Stomach smooth muscle (tissue), 2 donors: ENCODE data around the gene OR51V1.
"Not testable (repeated sequence)": the region's sequence is repeated elsewhere in the genome, so short reads cannot be mapped to it uniquely, and the experiment has no call there.

Source experiments
- H3K27ac ChIP-seq: one replicate; pipeline ENCODE4 v1.7.0; 2013; ENCODE audit warnings: mild to moderate bottlenecking, low read length, inconsistent platforms
- H3K27me3 ChIP-seq, 2 donors: one replicate each; pipeline ENCODE4 v1.7.0; 2013; ENCODE audit warnings: low read length in 2 of 2; ENCODE audit not compliant: insufficient read depth in 2 of 2, control insufficient read depth in 1 of 2
- H3K36me3 ChIP-seq, 2 donors: one replicate each; pipeline ENCODE4 v1.7.0; 2013; ENCODE audit warnings: low read length in 2 of 2; ENCODE audit not compliant: control insufficient read depth in 2 of 2, insufficient read depth in 2 of 2
- H3K4me1 ChIP-seq: one replicate; pipeline ENCODE4 v1.7.0; 2013; ENCODE audit warnings: low read length; ENCODE audit not compliant: control insufficient read depth, insufficient read depth
- H3K4me3 ChIP-seq, 2 donors: one replicate each; pipeline ENCODE4 v1.7.0; 2013; ENCODE audit warnings: low read length in 2 of 2
- H3K9ac ChIP-seq, 2 donors: one replicate each; pipeline ENCODE4 v1.7.0; 2013; ENCODE audit warnings: low read length in 2 of 2, mild to moderate bottlenecking in 1 of 2
- H3K9me3 ChIP-seq, 2 donors: one replicate each; pipeline ENCODE4 v1.7.0; 2013; ENCODE audit warnings: low read length in 2 of 2; ENCODE audit not compliant: control insufficient read depth in 2 of 2
- donor health status: healthy.
- donor health status: Pancreatic carcinoma.

The OR51V1 gene

DNA sequence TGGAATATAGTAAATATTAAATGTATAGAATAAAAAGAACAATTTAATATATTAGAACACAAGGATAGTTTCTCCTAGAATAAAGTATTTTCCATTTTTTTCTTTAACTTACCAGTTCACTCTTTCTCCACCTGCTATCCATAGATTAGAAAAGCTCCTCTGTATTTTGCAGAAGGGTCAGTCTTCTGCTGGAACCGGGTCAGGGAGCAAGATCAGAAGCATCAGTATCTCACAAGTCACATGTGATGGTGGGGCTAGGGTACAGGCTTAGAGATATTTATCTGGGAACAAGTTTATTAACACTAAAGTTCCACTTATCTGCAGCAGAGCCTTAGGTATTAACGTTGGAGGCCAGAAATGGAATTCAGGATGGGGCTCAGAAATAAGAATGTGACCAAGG is 28.6 kb downstream of the OR51V1 start:
- H3K4me3 ChIP-seq, result no peak overlapping the region
- H3K9me3 ChIP-seq, result no peaks in the 10 kb centered on the region
- H3K27ac ChIP-seq, result no peak overlapping the region
- H3K36me3 ChIP-seq, result no peaks in the 10 kb centered on the region
- no peaks in the 10 kb centered on the region for H3K4me1 ChIP-seq
- H3K9ac ChIP-seq, result no peak overlapping the region
- no peaks in the 10 kb centered on the region for H3K27me3 ChIP-seq

DNA sequence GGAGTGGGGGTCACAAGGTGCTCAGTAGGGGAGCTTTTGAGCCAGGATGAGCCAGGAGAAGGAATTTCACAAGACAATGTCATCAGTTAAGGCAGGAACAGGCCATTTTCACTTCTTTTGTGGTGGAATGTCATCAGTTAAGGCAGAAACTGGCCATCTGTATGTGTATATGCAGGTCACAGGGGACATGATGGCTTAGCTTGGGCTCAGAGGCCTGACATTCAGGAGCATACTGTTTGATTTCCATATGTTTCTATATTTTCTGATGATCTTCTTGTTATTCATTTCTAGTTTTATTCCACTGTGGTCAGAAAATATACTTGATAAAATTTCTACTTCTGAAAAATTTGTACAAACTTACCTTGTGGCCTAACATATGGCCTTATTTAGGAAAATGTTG is 34.6 kb downstream of the OR51V1 start:
- H3K9me3 ChIP-seq, H3K9ac ChIP-seq, H3K4me1 ChIP-seq, H3K27me3 ChIP-seq, H3K36me3 ChIP-seq, H3K27ac ChIP-seq, H3K4me3 ChIP-seq: not testable (repeated sequence)

DNA sequence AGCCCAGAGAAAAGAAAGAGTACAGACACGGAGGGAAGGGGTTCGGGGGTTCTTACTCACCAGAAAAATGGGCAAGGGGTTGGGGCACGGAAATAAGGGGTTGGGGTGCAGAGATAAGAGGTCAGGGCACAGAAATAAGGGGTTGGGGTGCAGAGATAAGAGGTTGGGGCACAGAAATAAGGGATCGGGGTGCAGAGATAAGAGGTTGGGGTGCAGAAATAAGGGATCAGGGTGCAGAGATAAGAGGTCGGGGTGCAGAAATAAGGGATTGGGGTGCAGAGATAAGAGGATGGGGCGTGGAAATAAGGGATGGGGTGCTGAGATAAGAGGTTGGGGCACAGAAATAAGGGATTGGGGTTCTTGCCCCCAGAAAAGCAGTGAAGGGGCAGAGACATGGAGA is 35.7 kb downstream of the OR51V1 start:
- not testable (repeated sequence) for H3K9ac ChIP-seq, H3K36me3 ChIP-seq, H3K9me3 ChIP-seq, H3K27ac ChIP-seq, H3K27me3 ChIP-seq, H3K4me1 ChIP-seq, H3K4me3 ChIP-seq

DNA sequence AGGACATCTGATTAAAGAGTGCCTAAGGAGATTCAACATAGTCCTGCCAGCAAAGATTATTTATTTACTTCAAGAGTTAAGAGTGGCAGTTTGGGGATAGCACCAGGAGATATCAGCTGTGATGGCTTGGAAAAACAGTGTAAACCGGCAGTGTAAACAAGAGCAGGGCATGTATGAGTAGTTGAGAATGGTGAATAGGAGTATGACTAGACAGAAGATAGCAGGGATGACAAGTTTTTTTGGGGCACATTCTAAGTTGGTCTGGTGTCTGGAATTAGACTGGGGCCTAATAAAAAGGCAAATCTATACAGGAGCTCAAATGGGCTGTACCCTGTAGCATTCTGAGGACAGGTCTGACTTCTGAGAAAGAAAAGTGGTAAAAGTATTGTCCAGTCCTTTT is 39.4 kb downstream of the OR51V1 start:
- H3K4me3 ChIP-seq, H3K9ac ChIP-seq, H3K27me3 ChIP-seq: not testable (repeated sequence)

DNA sequence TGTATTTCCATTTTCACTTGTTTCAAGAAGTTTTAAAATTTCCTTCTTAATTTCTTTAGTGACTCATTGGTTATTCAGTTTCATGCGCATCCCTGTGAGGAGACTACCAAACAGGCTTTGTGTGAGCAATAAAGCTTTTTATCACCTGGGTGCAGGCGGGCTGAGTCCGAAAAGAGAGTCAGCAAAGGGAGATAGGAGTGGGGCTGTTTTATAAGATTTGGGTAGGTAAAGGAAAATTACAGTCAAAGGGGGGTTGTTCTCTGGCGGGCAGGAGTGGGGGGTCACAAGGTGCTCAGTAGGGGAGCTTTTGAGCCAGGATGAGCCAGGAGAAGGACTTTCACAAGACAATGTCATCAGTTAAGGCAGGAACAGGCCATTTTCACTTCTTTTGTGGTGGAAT is 40.3 kb downstream of the OR51V1 start:
- H3K9me3 ChIP-seq, H3K27me3 ChIP-seq, H3K27ac ChIP-seq, H3K9ac ChIP-seq, H3K4me1 ChIP-seq, H3K4me3 ChIP-seq, H3K36me3 ChIP-seq: not testable (repeated sequence)

More for the DNA sequence above, 39.4 kb downstream of the OR51V1 start:
- H3K27ac ChIP-seq, H3K36me3 ChIP-seq, H3K9me3 ChIP-seq, H3K4me1 ChIP-seq: not testable (repeated sequence)

DNA sequence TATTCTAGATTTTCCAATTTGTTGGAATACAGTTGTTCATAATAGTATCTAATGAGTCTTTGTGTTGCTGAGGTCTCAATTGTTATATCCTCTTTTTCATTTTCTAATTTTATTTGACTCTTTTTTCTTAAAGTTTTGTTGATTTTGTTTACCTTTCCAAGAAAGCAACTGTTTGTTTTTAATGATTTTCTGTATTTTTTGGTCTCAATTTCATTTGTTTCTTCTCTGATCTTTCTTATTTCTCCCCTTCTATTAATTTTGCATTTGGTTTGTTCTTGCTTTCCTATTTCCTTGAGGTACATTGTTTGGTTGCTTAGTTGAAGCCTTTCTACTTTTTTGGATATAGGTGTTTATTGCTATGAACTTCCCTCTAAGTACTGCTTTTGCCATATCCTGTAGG is 40.7 kb downstream of the OR51V1 start:
- Histone ChIP-seq H3K4me1 (no peaks in the 10 kb centered on the region), H3K27me3 (no peaks in the 10 kb centered on the region), H3K36me3 (no peaks in the 10 kb centered on the region), H3K4me3 (no peak overlapping the region), H3K9me3 (no peaks in the 10 kb centered on the region), H3K9ac (no peak overlapping the region), H3K27ac (no peak overlapping the region)

DNA sequence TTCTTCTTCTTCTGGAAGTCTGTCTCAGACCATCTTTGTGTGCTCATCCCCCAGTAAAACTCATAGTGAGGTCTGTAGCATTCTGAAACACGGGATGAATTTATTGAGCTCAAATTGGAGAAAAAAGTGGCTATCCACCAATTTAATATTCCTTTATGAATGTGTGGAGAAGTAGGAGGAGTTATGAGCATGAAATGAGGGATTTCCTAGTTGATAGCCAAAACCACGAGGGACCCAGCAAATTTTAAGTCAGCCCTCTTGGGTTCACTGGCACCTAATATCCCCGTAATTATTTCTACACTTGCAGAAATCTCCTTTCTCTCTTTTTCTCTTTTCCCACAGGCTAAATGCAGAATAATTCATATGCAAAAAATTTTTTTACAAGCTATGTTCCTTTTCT is 45.8 kb downstream of the OR51V1 start, which contains the start of gene OR52A1:
OR52A1 (minus strand) TSS at position 101 of the 400 bp plus-strand sequence. CDS start 2,388 bp downstream, outside the sequence.
- no peak within 1 kb of the TSS for H3K27ac ChIP-seq
- no peak within 1 kb of the TSS for H3K9ac ChIP-seq
- no peak within 1 kb of the TSS for H3K4me3 ChIP-seq
- H3K27me3 ChIP-seq, result no peaks in the 10 kb centered on the region
- H3K9me3 ChIP-seq, result no peaks in the 10 kb centered on the region
- no peaks in the 10 kb centered on the region for H3K36me3 ChIP-seq
- no peaks in the 10 kb centered on the region for H3K4me1 ChIP-seq

DNA sequence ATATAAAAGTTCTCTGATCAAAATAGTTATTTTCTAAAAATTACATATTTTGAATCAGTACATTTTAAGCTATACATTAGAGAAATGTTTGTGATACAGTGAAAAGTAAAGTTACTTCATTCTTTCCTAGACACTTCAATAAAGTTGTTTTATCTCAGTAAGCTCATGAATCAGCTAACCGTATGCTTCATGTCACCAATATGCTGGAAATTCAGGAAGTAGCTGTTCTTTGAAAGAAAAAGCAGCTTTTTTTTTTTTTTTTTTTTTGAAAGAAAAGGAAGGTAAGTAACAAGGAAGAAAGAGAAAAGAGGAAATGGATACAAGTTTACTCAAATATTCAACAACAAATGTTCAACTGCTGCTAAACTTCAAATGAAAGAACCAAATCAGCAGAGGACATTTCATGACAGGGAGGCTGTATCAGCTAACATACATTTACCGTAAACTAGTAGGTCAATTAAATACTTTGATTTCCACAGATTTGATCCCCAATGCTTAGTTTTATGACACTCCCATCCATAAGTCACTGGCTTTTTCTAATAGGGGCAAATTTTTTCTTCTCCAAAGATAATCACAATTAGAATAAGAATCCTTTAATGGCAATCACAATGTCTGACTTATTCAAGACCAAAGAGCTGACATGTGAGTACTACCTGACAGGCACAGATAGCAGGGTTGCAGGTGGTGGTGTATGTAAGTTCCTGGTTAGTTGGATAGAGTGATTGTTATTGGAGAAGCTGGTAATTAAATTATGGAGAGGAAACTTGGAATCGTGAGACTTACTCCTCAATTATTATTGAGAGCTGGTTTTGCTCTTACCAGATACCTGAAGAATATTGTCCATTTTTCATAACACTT is 46.7 kb downstream of the OR51V1 start:
- Histone ChIP-seq H3K27ac (no peak overlapping the region), H3K9me3 (no peaks in the 10 kb centered on the region), H3K27me3 (no peaks in the 10 kb centered on the region), H3K4me3 (no peak overlapping the region), H3K36me3 (no peaks in the 10 kb centered on the region), H3K4me1 (no peaks in the 10 kb centered on the region), H3K9ac (no peak overlapping the region)

DNA sequence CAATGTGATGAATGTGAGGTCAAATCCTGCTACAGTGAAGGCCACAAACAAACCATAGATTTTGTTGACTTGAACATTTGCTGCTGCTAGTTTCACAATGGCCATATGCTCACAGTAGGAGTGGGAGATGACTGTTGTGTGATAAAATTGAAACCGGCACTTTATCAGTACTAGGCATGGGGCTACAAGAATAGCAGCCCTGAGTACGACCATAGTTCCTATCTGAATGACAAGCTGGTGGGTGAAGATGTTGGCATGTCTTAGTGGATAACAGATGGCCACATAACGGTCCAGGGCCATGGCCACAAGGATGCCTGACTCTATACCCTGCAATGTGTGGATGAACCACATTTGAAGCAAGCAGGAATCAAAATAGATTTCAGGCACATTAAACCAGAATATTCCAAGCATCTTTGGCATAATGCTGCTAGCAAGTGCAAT is 48.7 kb downstream of the OR51V1 start:
- no peak overlapping the region for H3K4me3 ChIP-seq
- H3K36me3 ChIP-seq, result no peaks in the 10 kb centered on the region
- H3K9me3 ChIP-seq, result no peaks in the 10 kb centered on the region

More for the DNA sequence above, 48.7 kb downstream of the OR51V1 start:
- H3K27ac ChIP-seq, result no peak overlapping the region
- no peaks in the 10 kb centered on the region for H3K27me3 ChIP-seq
- no peaks in the 10 kb centered on the region for H3K4me1 ChIP-seq
- no peak overlapping the region for H3K9ac ChIP-seq
